GM21717 (cell line): Measurements from ENCODE around the gene FIGN.

Experiments
- ATAC-seq: cut with Tn5 transposase; IDR thresholded peaks from one replicate; pipeline ENCODE4 v1.9.1; 2021; ENCODE audit warnings: mild to moderate bottlenecking, moderate library complexity; ENCODE audit not compliant: unreplicated experiment

FIGN gene

GRCh38 chr2:163572850-163573249 is 163.0 kb downstream of the FIGN start:
- no peak for ATAC-seq

- no peak for ATAC-seq
Measured at GRCh38 chr2:163571423-163572102, 164.2 kb downstream of the FIGN start.

GRCh38 chr2:163570391-163570790 is 165.4 kb downstream of the FIGN start:
- no peak for ATAC-seq

GRCh38 chr2:163565192-163565591 is 170.6 kb downstream of the FIGN start:
- ATAC-seq, result no peak

GRCh38 chr2:163564236-163564635 is 171.6 kb downstream of the FIGN start:
- no peak for ATAC-seq

GRCh38 chr2:163563336-163563735 is 172.5 kb downstream of the FIGN start:
- ATAC-seq, result no peak

- ATAC-seq, result no peak
Measured at GRCh38 chr2:163558251-163559021, 177.4 kb downstream of the FIGN start.

GRCh38 chr2:163556511-163556910 is 179.3 kb downstream of the FIGN start:
- no peak for ATAC-seq

GRCh38 chr2:163554864-163555263 is 180.9 kb downstream of the FIGN start:
- ATAC-seq, result no peak

GRCh38 chr2:163553601-163554000 is 182.2 kb downstream of the FIGN start:
- ATAC-seq, result no peak

- no peak for ATAC-seq
Measured at GRCh38 chr2:163552758-163553157, 183.1 kb downstream of the FIGN start.

GRCh38 chr2:163551616-163552373 is 184.0 kb downstream of the FIGN start:
- no peak for ATAC-seq

GRCh38 chr2:163548970-163549369 is 186.8 kb downstream of the FIGN start:
- ATAC-seq, result no peak
